Jurkat, Clone E6-1 (cell line): ENCODE measurements around the gene APBB1IP.
"Not testable (repeated sequence)": the region's sequence is repeated elsewhere in the genome, so short reads cannot be mapped to it uniquely, and the experiment has no call there.

ENCODE experiments used
- DNase-seq: peaks from one replicate; pipeline ENCODE4 v3.0.0-alpha.2; 2011; ENCODE audit warnings: low read depth, low spot score
- H3K4me3 ChIP-seq: 2 replicates; pipeline ENCODE4 v1.5.1; 2011; ENCODE audit warnings: mild to moderate bottlenecking, low read length, control low read depth, moderate library complexity

APBB1IP gene

GRCh38 chr10:26468291-26468690 lies 30.1 kb downstream of the APBB1IP start:
- peak overlapping the region; percentile 29 for H3K4me3 ChIP-seq
- no peak for DNase-seq

- DNase-seq = peak; percentile 91
- H3K4me3 ChIP-seq = peak overlapping the region; percentile 29
These were observed 30.6 kb downstream of the APBB1IP start for GRCh38 chr10:26468700-26469099.

- no peak for DNase-seq
These were observed 34.3 kb downstream of the APBB1IP start for GRCh38 chr10:26472492-26472778.

DNA sequence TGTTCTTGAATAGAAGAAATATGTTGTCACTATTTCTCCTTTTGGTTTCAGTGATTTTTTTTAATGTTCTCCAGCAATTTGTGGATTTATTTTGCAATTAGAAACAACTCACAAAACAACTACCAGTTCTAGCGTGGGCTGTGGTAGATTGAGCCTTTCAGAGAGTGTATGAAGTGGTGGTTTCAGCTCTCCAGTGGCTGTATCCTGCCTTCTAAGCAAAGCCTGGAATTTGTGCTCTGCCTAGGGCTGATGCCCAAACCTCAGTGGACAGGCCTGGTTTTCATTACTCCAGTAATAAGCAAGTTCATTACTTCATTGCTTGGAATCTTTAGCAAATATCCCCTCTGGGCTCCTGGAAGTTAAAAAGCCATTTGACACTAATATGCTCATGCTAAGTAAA lies 35.9 kb downstream of the APBB1IP start:
- no peak for DNase-seq
- no peak overlapping the region for H3K4me3 ChIP-seq

More at GRCh38 chr10:26472492-26472778, 34.3 kb downstream of the APBB1IP start:
- no peak overlapping the region for H3K4me3 ChIP-seq

- not testable (repeated sequence) for H3K4me3 ChIP-seq, DNase-seq
These were observed 36.7 kb downstream of the APBB1IP start for GRCh38 chr10:26474845-26475244.

GRCh38 chr10:26475386-26475785 lies 37.2 kb downstream of the APBB1IP start:
- H3K4me3 ChIP-seq = no peak overlapping the region
- peak; percentile 58 for DNase-seq

DNA sequence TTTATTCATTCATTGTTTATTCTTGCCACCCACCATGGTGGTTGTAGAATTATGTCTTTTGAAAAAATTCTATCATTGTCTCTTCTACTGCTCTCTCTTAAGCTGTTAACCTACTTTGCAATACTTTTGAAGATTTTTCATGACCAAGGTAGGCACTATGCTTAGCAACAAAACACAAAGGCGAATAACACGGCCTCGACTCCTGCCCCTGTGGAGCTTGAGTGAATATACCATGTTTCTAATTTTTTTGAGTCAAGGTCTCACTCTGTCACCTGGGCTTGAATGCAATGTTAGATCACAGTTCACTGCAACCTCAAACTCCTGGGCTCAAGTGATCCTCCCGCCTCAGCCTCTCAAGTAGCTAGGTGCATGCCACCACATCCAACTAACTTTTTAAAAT lies 39.4 kb downstream of the APBB1IP start:
- DNase-seq = no peak
- no peak overlapping the region for H3K4me3 ChIP-seq

DNA sequence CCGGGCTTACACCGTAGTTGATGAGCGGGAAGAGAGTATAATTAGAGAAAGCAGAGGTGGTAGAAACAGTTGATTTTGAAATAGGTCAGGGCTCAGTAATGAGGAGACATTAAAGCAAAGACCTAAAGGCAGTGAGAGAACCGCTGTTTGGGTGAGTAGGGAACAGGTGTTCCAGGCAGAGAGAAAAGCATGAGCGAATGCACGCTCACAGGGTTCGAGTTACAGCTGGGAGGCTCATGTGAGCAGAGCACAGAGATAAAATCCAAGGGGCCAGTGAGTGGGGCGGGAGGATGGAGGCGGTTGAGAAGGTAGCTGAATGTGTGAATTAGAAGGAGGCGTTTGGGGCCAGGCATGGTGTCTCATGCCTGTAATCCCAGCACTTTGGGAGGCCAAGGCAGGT lies 39.9 kb downstream of the APBB1IP start:
- peak overlapping the region; percentile 11; the same call in 1 of the 2 replicates for H3K4me3 ChIP-seq

DNA sequence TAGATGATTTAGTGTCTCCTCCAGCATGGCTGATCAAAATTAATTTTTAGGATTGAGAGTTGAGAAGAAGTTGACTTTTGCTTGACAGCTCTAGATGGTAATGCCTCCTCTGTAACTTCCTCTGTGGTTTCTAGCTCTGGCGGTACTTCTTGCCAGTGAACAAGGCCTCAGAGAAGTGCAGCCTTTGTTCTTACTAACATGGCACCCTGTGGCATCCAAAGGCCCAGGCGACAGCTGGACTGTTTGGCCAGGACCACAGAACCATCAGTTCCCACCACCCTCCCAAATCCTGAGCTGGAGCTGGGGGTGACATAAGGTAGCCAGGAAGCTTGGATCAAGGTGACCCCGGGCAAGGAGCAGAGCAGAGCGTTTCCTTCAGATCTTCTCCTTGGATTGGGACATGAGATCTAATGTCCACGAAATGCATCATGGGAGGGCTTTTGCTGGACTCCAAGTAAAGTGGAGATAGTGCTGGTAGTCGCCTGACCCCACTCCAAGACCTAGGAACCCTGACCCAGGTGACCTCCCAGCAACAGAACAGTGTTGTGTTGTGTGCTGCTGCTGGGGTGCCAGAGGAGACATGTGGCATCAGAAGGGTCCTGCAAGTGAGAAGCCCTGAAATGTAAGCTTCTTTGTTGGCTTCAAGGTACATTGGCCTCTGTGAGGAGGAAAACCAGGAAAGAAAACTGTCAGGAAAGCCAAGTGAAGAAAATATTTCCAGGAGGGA lies 41.8 kb downstream of the APBB1IP start:
- peak; percentile 95 for DNase-seq
- peak overlapping the region; percentile 6 for H3K4me3 ChIP-seq

More for the DNA sequence above, 39.9 kb downstream of the APBB1IP start:
- peak; percentile 85 for DNase-seq

DNA sequence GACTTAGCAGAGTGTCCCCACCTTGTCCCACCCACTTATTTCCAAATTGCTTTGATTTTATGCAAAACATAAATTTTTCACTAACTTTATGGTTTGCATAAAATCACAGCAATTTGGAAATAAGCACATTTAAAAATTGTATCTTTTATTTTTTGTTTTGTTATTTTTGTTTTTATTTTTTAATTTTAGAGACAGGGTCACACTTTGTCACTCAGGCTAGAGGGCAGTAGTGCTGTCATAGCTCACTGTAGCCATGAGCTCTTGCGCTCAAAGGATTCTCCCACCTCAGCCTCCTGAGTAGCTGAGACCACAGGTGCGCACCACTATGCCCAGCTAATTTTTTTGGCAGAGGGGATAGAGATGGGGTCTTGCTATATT lies 43.2 kb downstream of the APBB1IP start:
- no peak for DNase-seq
- H3K4me3 ChIP-seq = no peak overlapping the region

DNA sequence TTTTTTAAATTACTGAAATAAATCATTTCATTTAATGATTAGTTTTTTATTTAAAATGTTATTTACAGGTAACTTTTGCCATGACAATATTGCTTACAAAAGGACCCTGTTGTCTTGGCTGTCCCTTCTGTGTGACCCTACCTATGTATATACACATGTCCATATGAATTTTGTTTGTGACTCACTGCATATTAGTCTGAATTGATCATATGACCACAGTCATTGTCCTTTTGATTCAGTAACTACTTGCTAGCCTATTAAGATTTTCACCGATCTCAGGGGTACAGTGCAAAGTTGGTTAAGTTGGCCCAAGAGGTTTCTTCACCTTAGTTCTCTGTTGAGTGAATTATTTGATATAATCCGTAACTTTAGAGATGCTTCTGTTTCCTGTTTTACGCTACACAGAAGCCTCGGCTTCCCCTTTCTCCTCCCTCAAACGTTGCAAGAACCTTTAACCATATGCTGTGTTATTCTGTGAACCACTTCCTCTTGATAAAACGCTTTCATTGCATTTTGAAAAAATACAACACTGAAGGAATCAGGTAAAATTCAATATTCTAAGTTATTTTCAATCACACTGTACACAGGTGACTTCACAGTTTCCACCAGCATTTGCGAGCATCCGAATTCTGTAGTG lies 43.9 kb downstream of the APBB1IP start:
- DNase-seq = peak; percentile 93
- H3K4me3 ChIP-seq = peak overlapping the region; percentile 45

DNA sequence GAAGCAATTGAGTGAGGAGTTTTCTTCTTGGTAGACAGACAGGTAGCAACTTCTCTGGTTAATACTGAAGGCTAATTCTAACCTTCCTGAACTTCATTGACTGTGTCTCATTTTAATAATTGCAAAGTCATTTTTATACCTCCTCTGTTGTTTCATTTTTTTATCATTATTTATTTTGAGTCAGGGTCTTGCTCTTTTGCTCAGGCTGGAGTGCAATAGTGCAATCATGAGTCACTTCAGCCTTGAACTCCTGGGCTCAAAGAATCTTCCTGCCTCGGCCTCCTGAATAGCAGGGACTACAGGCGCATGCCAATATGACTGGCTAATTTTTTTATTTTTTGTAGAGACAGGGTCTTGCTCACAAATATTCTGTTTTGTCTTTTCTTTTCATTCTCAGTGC lies 45.4 kb downstream of the APBB1IP start:
- no peak overlapping the region for H3K4me3 ChIP-seq
- no peak for DNase-seq

DNA sequence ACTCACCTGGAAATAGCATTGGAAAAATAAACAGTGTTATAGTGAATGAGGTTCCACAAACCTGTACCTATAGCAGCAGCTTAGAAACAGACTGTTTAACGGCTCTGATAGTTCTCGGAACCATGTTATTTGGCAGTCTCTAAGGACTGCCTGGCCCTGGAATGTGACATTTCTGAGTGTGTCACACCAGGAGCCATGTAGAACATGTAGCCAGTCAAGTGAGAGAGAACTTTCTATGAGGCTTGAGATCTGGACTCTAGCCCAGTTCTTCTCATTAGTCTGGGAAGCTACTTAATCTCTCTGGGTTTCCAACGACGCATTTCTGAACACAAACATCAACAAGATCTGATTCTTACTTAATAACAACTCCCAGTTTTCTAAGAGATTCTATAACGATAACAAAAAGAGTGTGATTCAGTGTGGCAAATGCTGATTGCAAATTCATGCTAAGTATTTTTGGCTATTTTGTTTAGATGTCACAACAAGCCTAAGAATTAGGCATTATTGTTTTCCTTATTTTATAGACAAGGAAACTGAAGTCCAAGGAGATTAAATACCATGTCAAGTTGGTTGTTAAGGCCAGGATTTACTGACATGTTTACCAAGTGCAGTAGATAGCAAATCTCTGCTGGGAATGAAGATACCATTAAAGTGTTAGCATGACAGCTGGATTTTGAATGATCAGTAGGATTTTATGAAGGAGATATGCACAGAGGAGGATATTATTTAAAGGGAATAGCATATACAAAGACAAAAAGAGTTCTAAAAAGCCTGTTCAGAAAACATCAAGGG lies 47.2 kb downstream of the APBB1IP start:
- no peak overlapping the region for H3K4me3 ChIP-seq
- no peak for DNase-seq

DNA sequence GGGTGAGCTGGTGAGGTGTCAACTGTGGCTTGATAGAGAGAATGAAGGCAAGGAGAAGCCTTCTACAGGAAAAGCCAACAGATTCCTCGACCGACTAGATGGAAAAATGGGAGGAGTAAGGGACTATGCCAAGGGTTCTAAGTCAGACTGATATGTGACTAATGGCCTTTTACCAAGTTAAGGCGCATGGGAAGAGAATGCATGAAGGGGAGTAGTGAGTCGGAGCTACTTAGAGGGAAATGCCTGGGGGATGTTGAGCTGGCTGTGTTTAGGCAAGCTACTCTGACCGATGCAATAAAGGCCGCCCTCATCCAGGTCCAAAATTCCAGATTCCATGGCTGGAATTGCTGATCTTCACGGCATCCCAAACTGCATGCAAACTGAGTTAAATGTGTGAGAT lies 48.2 kb downstream of the APBB1IP start:
- H3K4me3 ChIP-seq = no peak overlapping the region
- no peak for DNase-seq

GRCh38 chr10:26486990-26487850 lies 49.1 kb downstream of the APBB1IP start:
- no peak overlapping the region for H3K4me3 ChIP-seq
- DNase-seq = no peak

DNA sequence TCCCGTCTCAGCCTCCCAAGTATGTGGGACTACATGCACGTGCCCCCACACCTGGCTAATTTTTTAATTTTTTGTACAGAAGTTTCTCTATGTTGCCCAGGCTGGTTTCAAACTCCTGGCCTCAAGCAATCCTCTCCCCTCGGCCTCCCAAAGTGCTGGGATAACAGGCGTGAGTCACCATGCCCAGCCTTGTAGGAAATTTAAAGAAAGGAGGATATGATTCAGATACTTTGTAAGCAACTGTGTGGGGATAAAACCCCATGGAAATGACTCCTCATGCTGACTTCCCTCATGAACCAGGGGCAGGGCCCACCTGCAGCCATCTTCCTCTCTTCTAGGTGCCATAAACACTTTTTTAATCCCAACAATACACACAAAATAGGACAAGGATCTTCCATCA lies 50.2 kb downstream of the APBB1IP start:
- H3K4me3 ChIP-seq = no peak overlapping the region
- DNase-seq = no peak

- no peak for DNase-seq
- H3K4me3 ChIP-seq = no peak overlapping the region
These were observed 50.9 kb downstream of the APBB1IP start for GRCh38 chr10:26489081-26489480.

- not testable (repeated sequence) for DNase-seq, H3K4me3 ChIP-seq
These were observed 52.2 kb downstream of the APBB1IP start for GRCh38 chr10:26490367-26490766.

DNA sequence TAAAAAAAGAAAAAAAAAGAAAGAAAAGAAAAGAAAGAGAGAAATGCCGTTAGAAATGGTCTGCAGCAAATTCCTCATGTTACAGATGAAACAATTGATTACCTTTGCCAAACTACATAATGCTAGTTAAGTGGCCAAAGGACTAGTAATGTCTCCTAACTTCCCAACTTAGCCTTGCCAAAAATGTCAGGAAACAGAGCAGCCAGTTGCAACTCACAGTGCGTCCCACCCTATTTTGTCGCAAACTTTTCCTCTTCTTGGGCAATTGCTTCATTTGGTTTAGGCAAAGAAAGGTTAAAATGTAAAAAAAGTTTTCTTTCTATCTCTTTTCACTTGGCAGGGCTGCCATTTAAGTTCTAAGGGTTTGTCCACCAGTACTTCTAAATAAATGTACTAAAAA lies 53.1 kb downstream of the APBB1IP start:
- H3K4me3 ChIP-seq = no peak overlapping the region
- DNase-seq = no peak
